IMR-90 (cell line): Measurements from ENCODE around the gene MAP3K8. TPM values are rescaled to one million over a fixed set of nuclear protein-coding genes. Genes with fewer than 3 reads are reported as not detected.
A peak's percentile ranks its signal among the peaks of the same experiment; 100 is the strongest.

Experiments used
- ATAC-seq: fragments of 200-7000 bp; cut with Tn5 transposase; 2 replicates; pipeline ENCODE4 v1.9.1; 2020; ENCODE audit warnings: low read depth, mild to moderate bottlenecking, moderate library complexity
- BruUV-seq: library from RNA; stranded (reverse); fragments of 400-500 nt; replicated peaks from 2 replicates; lab custom pipeline; 2021; lab: Mats Ljungman, UMichigan
- CTCF ChIA-PET: fragments of 300-600 bp; formaldehyde crosslinking; extraction: SDS; loops from one replicate; lab custom pipeline; 2021; ENCODE audit warnings: antibody characterized with exemption; lab: Yijun Ruan, JAX
- POLR2A ChIA-PET: fragments of 300-600 bp; sonication (Branson Sonifier 250); formaldehyde crosslinking; loops from one replicate; lab custom pipeline; 2022; ENCODE audit warnings: antibody characterized with exemption; ENCODE audit not compliant: unreplicated experiment; lab: Charles Lee
- DNase-seq: peaks from one replicate; pipeline ENCODE4 v3.0.0; 2013
- H2AFZ ChIP-seq: replicated peaks from 2 replicates; pipeline ENCODE3; 2013; ENCODE audit warnings: low read length, mild to moderate bottlenecking; ENCODE audit not compliant: poor library complexity
- H2AK5ac ChIP-seq: 2 replicates; pipeline ENCODE4 v1.6.1; 2013; ENCODE audit warnings: low read depth, low read length, inconsistent platforms
- H2AK9ac ChIP-seq: replicated peaks from 2 replicates; pipeline ENCODE3; 2013; ENCODE audit warnings: mild to moderate bottlenecking, low read depth, low read length, moderate library complexity; ENCODE audit not compliant: poor library complexity
- H2BK120ac ChIP-seq: 2 replicates; pipeline ENCODE4 v1.6.1; 2013; ENCODE audit warnings: low read depth, low read length, inconsistent platforms
- H2BK15ac ChIP-seq: 3 replicates; pipeline ENCODE4 v1.6.1; 2013; ENCODE audit warnings: low read depth, low read length, inconsistent platforms
- H2BK20ac ChIP-seq: 2 replicates; pipeline ENCODE4 v1.6.1; 2013; ENCODE audit warnings: low read depth, mild to moderate bottlenecking, inconsistent platforms, low read length, moderate library complexity
- H2BK5ac ChIP-seq: 2 replicates; pipeline ENCODE4 v1.6.1; 2013; ENCODE audit warnings: mild to moderate bottlenecking, low read depth, low read length, inconsistent platforms; ENCODE audit not compliant: poor library complexity, severe bottlenecking
- H3K14ac ChIP-seq: replicated peaks from 2 replicates; pipeline ENCODE4 v1.6.1; 2013; ENCODE audit warnings: low read depth, low read length, inconsistent platforms
- H3K18ac ChIP-seq: 2 replicates; pipeline ENCODE4 v1.6.1; 2013; ENCODE audit warnings: low read depth, low read length, control low read depth
- H3K23ac ChIP-seq: 2 replicates; pipeline ENCODE4 v1.6.1; 2013; ENCODE audit warnings: low read depth, low read length, inconsistent platforms
- H3K27ac ChIP-seq: 2 replicates; pipeline ENCODE4 v1.5.1; 2013; ENCODE audit warnings: mild to moderate bottlenecking, control low read depth, low read length; ENCODE audit not compliant: insufficient read depth
- H3K27me3 ChIP-seq: 2 replicates; pipeline ENCODE4 v1.6.1; 2013; ENCODE audit warnings: low read length; ENCODE audit not compliant: control insufficient read depth, insufficient read depth
- H3K36me3 ChIP-seq: 2 replicates; pipeline ENCODE4 v1.6.1; 2013; ENCODE audit warnings: low read length, mixed read lengths; ENCODE audit not compliant: control insufficient read depth, insufficient read depth
- H3K4ac ChIP-seq: 2 replicates; pipeline ENCODE4 v1.6.1; 2013; ENCODE audit warnings: low read depth, low read length, inconsistent platforms
- H3K4me1 ChIP-seq: 2 replicates; pipeline ENCODE4 v1.6.1; 2013; ENCODE audit warnings: low read length, mixed read lengths; ENCODE audit not compliant: control insufficient read depth, insufficient read depth
- H3K4me2 ChIP-seq: 2 replicates; pipeline ENCODE4 v1.6.1; 2013; ENCODE audit warnings: low read depth, mild to moderate bottlenecking, control low read depth, low read length, moderate library complexity
- H3K4me3 ChIP-seq: 2 replicates; pipeline ENCODE4 v1.5.1; 2013; ENCODE audit warnings: low read depth, mild to moderate bottlenecking, control low read depth, low read length, moderate library complexity; ENCODE audit not compliant: insufficient read depth
- H3K56ac ChIP-seq: 2 replicates; pipeline ENCODE4 v1.6.1; 2013; ENCODE audit warnings: low read length, inconsistent platforms; ENCODE audit not compliant: insufficient read depth; ENCODE audit errors: extremely low read depth
- H3K79me1 ChIP-seq, 2 experiments: 2 replicates each; pipeline ENCODE4 v1.6.1; 2013; ENCODE audit warnings: low read length in 2 of 2, inconsistent platforms in 1 of 2, low read depth in 1 of 2
- H3K9ac ChIP-seq: 2 replicates; pipeline ENCODE4 v1.6.1; 2013; ENCODE audit warnings: low read depth, low read length, control low read depth
- H3K9me1 ChIP-seq: 2 replicates; pipeline ENCODE4 v1.6.1; 2013; ENCODE audit warnings: low read length, inconsistent platforms; ENCODE audit not compliant: insufficient read depth
- H3K9me3 ChIP-seq: 2 replicates; pipeline ENCODE4 v1.6.1; 2013; ENCODE audit warnings: low read length; ENCODE audit not compliant: control insufficient read depth, insufficient read depth
- H4K20me1 ChIP-seq: 2 replicates; pipeline ENCODE4 v1.6.1; 2013; ENCODE audit warnings: low read length, inconsistent platforms; ENCODE audit not compliant: insufficient read depth
- H4K5ac ChIP-seq: 2 replicates; pipeline ENCODE4 v1.6.1; 2013; ENCODE audit warnings: mild to moderate bottlenecking, low read depth, low read length, control low read depth
- H4K8ac ChIP-seq, 2 experiments: 2 replicates each; pipeline ENCODE4 v1.6.1; 2013; ENCODE audit warnings: low read depth in 2 of 2, low read length in 2 of 2, control low read depth in 1 of 2, inconsistent platforms in 1 of 2
- H4K91ac ChIP-seq: 2 replicates; pipeline ENCODE4 v1.6.1; 2013; ENCODE audit warnings: low read depth, low read length, inconsistent platforms; ENCODE audit not compliant: insufficient read depth
- MAFK ChIP-seq: IDR thresholded peaks from 2 replicates; pipeline ENCODE4 v1.6.1; 2012; ENCODE audit warnings: low read depth, low read length, improper control_type of control experiment
- RCOR1 ChIP-seq: IDR thresholded peaks from 2 replicates; pipeline ENCODE4 v1.6.1; 2012; ENCODE audit warnings: mild to moderate bottlenecking, low read length, improper control_type of control experiment; ENCODE audit not compliant: insufficient replicate concordance
- WGBS, 2 experiments: methylation state at CpG; one replicate each; pipeline versions ENCODE4 v1.1.5 to v1.1.7; 2013; ENCODE audit warnings: missing lambda C conversion rate in 2 of 2; ENCODE audit not compliant: insufficient read length in 1 of 2; ENCODE audit errors: extremely low coverage in 2 of 2; 5-methylcytosine and 5-hydroxymethylcytosine counted together
- dilution Hi-C: fragments of 300-500 bp; cut with HindIII; formaldehyde crosslinking; loops from one replicate; pipeline ENCODE4 v1.14.3; 2018; ENCODE audit warnings: low sequenced_read_pairs; ENCODE audit not compliant: unreplicated experiment
- in situ Hi-C: fragments of 300-500 bp; cut with MboI; formaldehyde crosslinking; loops from 3 replicates; pipeline ENCODE4 v1.14.3; 2019; ENCODE audit warnings: low sequenced_read_pairs, inconsistent platforms, mixed read lengths
- intact Hi-C: fragments of 100-400 bp; cut with micrococcal nuclease; formaldehyde crosslinking; loops from 2 replicates; pipeline ENCODE4 v1.10.0; 2022
- polyA plus RNA-seq, 3 experiments: library from polyadenylated mRNA; depleted of rRNA; stranded (reverse); fragments of >200 nt; gene quantifications; 2 replicates each; pipeline ENCODE4 v1.2.3, GENCODE V29; 2012; ENCODE audit warnings: low replicate concordance in 1 of 3
- total RNA-seq: library from RNA; depleted of rRNA; stranded (reverse); fragments of >200 nt; gene quantifications from 2 replicates; pipeline ENCODE4 v1.2.3, GENCODE V29; 2012

MAP3K8 gene
- total and polyA plus RNA-seq, 2 of the 4 experiments (the other 2 are of a cell fraction): 1.8 to 2.6 TPM

DNA sequence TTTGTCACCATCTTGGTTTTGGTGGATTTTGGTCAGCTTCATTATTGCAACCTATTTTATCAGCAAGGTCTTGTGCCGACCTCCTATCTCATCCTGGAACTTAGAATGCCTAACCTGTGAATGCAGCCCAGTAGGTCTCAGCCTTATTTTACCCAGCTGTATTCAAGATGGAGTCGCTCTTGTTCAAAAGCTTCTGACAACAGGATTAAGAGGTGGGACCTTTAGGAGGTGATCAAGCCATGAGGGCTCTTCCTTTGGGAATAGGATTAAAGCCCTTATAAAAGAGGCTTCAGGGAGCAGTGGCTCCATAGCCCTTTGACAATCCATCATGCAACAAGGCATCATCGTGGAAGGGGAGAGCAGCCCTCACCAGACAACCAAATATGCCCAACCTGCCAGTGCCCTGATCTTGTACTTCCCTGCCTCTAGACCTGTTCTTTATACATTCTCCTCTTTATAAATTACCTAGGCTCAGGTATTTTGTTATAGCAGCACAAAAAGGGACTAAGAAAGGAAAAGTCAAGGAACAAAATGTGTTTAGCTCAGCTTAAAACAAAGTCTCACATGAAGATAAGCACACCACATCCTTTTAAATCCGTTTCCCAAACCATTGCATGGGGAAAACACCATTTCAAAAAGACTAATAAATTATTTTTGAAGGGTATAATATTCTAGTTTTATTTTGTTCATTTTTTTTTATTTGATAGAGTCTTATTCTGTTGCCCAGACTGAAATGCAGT lies 8.5 kb upstream of the MAP3K8 start:
- Histone ChIP-seq H4K91ac (no peak overlapping the region), H2AK5ac (no peak overlapping the region), H2BK5ac (no peak overlapping the region), H4K20me1 (no peaks in the 10 kb centered on the region), H3K9ac (no peak overlapping the region), H3K14ac (no peak overlapping the region), H3K56ac (no peak overlapping the region), H4K8ac (no peak overlapping the region), H3K27me3 (no peaks in the 10 kb centered on the region), H4K5ac (no peak overlapping the region), H3K4me1 (peaks cover 10% of the 10 kb centered on the region), H2AK9ac (no peak overlapping the region), H2AFZ (no peak overlapping the region), H2BK20ac (no peak overlapping the region), H3K4me2 (no peak overlapping the region), H3K23ac (no peak overlapping the region), H3K4me3 (no peak overlapping the region), H3K9me1 (peaks cover 15% of the 10 kb centered on the region), H2BK15ac (no peak overlapping the region), H3K36me3 (no peaks in the 10 kb centered on the region), H3K9me3 (no peaks in the 10 kb centered on the region), H3K27ac (no peak overlapping the region), H3K18ac (no peak overlapping the region), H2BK120ac (no peak overlapping the region), H3K79me1 (no peaks in the 10 kb centered on the region), H3K4ac (no peak overlapping the region)
- DNase-seq (no peak), ATAC-seq (no peak)
- CTCF ChIA-PET: interaction anchor here (0.6 to 1.2 kb wide), 2 partner anchors 8 to 127 kb away, joined by 3 read pairs; partner anchors contain the start of gene MAP3K8
- no peak for TF ChIP-seq RCOR1
- TF ChIP-seq MAFK: peak; percentile 41
- no TSS peak for BruUV-seq
- in situ Hi-C loops: no loop called here
- intact Hi-C loops: no loop called here
- dilution Hi-C loops: no loop called here
- WGBS, 2 experiments: no CpG with 5 or more reads among the region's 4 CpGs
- POLR2A ChIA-PET: no interaction called here
